Ishikawa (cell line): ENCODE results near the gene ASAP2.

Experiments
- CEBPB ChIP-seq: IDR thresholded peaks from 2 replicates; pipeline ENCODE4 v1.6.1; 2012
- CREB1 ChIP-seq: IDR thresholded peaks from 2 replicates; pipeline ENCODE4 v1.6.1; 2012; ENCODE audit warnings: low read depth
- EGR1 ChIP-seq: IDR thresholded peaks from 2 replicates; pipeline ENCODE4 v1.6.1; 2012
- EP300 ChIP-seq: IDR thresholded peaks from 2 replicates; pipeline ENCODE4 v1.6.1; 2012; ENCODE audit warnings: borderline replicate concordance
- FOXM1 ChIP-seq: IDR thresholded peaks from 2 replicates; pipeline ENCODE4 v1.6.1; 2012; ENCODE audit warnings: low read depth, borderline replicate concordance
- NFIC ChIP-seq: IDR thresholded peaks from 2 replicates; pipeline ENCODE4 v1.6.1; 2012
- RAD21 ChIP-seq: IDR thresholded peaks from 2 replicates; pipeline ENCODE4 v1.6.1; 2012; ENCODE audit warnings: low read depth
- TAF1 ChIP-seq: IDR thresholded peaks from 2 replicates; pipeline ENCODE4 v1.6.1; 2012; ENCODE audit warnings: low read depth, mild to moderate bottlenecking
- TCF12 ChIP-seq: IDR thresholded peaks from 2 replicates; pipeline ENCODE4 v1.6.1; 2012; ENCODE audit warnings: low read depth
- TEAD4 ChIP-seq: IDR thresholded peaks from 2 replicates; pipeline ENCODE4 v1.6.1; 2012
- YY1 ChIP-seq: IDR thresholded peaks from 2 replicates; pipeline ENCODE4 v1.6.1; 2012; ENCODE audit warnings: low read depth
- ZBTB7A ChIP-seq: IDR thresholded peaks from 2 replicates; pipeline ENCODE4 v1.6.1; 2012; ENCODE audit warnings: low read depth
- TF ChIP-seq, protein P1 (sequence below): IDR thresholded peaks from 2 replicates; pipeline ENCODE4 v1.6.1; 2012
- TF ChIP-seq, protein P2 (sequence below): IDR thresholded peaks from 2 replicates; pipeline ENCODE4 v1.6.1; 2012; ENCODE audit warnings: low read depth, mild to moderate bottlenecking
- TF ChIP-seq, protein P3 (sequence below): IDR thresholded peaks from 2 replicates; pipeline ENCODE4 v1.6.1; 2012

Gene ASAP2

DNA sequence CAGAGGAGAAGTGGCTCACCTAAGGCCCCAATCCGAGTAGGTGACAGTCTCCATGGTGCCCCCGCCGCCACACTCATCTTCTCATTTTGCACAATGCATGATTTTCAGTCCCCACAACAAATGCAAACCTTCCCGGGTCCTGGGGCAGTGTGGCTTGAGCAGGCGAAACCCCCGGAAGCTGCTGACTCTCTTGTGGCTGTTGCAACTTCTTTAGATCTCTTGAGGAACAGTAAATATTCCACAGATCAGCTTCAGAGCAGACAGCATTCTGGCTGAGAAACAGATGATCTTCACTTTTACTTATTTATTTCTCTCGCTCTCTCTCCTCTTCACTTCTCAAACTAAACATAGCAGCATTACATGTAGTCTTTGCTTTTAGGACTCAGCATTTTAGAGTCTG, 51.9 kb downstream of the ASAP2 start:
- TF ChIP-seq CREB1 (no peak), EGR1 (no peak), FOXM1 (no peak), TCF12 (no peak), EP300 (no peak)
- TF ChIP-seq, protein P1, sequence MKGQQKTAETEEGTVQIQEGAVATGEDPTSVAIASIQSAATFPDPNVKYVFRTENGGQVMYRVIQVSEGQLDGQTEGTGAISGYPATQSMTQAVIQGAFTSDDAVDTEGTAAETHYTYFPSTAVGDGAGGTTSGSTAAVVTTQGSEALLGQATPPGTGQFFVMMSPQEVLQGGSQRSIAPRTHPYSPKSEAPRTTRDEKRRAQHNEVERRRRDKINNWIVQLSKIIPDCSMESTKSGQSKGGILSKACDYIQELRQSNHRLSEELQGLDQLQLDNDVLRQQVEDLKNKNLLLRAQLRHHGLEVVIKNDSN = no peak
- TF ChIP-seq, protein P2, sequence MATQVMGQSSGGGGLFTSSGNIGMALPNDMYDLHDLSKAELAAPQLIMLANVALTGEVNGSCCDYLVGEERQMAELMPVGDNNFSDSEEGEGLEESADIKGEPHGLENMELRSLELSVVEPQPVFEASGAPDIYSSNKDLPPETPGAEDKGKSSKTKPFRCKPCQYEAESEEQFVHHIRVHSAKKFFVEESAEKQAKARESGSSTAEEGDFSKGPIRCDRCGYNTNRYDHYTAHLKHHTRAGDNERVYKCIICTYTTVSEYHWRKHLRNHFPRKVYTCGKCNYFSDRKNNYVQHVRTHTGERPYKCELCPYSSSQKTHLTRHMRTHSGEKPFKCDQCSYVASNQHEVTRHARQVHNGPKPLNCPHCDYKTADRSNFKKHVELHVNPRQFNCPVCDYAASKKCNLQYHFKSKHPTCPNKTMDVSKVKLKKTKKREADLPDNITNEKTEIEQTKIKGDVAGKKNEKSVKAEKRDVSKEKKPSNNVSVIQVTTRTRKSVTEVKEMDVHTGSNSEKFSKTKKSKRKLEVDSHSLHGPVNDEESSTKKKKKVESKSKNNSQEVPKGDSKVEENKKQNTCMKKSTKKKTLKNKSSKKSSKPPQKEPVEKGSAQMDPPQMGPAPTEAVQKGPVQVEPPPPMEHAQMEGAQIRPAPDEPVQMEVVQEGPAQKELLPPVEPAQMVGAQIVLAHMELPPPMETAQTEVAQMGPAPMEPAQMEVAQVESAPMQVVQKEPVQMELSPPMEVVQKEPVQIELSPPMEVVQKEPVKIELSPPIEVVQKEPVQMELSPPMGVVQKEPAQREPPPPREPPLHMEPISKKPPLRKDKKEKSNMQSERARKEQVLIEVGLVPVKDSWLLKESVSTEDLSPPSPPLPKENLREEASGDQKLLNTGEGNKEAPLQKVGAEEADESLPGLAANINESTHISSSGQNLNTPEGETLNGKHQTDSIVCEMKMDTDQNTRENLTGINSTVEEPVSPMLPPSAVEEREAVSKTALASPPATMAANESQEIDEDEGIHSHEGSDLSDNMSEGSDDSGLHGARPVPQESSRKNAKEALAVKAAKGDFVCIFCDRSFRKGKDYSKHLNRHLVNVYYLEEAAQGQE = no peak
- TF ChIP-seq, protein P3, sequence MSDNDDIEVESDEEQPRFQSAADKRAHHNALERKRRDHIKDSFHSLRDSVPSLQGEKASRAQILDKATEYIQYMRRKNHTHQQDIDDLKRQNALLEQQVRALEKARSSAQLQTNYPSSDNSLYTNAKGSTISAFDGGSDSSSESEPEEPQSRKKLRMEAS = no peak

DNA sequence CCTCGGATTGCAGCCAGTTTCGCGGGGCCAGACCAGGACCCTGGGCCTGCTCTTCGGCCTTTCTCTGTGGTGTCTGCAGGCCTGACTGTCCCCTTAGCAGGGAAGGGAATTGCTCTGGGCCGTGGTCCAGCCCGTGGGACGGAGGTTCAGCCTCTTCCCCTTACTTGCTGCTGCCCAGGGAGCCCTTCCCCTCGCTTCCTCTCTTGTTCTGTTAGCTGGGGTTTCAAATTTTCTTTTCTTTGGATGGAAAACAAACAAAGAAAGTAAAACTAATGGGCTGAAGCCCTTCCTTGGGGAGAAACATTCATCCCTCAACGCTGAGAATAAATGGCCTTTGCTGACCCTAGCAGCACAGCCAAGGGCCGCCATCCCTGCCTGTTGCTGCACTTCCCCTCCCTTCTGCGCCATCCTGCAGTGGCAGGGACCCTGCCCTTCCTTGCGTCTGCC, 52.4 kb downstream of the ASAP2 start:
- no peak for TF ChIP-seq EP300
- no peak for TF ChIP-seq CEBPB
- TF ChIP-seq TEAD4 = no peak
- no peak for TF ChIP-seq CREB1
- TF ChIP-seq, protein P2 = no peak
- TF ChIP-seq, protein P3 = no peak
- no peak for TF ChIP-seq TAF1
- TF ChIP-seq, protein P1 = no peak
- TF ChIP-seq NFIC = no peak
- no peak for TF ChIP-seq TCF12
- TF ChIP-seq YY1 = no peak
- no peak for TF ChIP-seq EGR1
- no peak for TF ChIP-seq ZBTB7A
- no peak for TF ChIP-seq RAD21
- no peak for TF ChIP-seq FOXM1

DNA sequence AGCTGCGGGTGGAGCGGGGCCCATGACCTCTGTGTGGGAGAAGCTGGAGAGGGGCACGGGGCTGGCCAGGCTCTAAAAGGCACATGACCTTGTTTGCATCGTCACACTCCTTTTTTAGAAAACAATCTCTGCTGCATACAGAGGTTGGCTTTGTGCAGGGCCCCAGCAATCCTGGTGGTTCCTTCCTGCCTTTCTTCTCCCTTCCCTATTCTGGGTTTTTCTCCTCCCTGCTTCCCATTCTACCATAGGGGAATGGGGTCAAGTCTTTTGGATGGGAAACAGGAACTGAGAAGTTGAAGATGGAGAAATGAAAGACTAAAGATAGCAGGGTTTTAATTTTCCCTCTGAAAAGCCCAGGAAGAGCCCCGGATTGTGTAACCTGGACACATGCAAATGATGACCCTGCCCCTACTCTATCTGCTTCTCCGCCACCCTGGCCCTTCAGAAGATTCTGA, 53.9 kb downstream of the ASAP2 start:
- no peak for TF ChIP-seq TEAD4
- TF ChIP-seq TAF1 = no peak
- TF ChIP-seq TCF12 = no peak

DNA sequence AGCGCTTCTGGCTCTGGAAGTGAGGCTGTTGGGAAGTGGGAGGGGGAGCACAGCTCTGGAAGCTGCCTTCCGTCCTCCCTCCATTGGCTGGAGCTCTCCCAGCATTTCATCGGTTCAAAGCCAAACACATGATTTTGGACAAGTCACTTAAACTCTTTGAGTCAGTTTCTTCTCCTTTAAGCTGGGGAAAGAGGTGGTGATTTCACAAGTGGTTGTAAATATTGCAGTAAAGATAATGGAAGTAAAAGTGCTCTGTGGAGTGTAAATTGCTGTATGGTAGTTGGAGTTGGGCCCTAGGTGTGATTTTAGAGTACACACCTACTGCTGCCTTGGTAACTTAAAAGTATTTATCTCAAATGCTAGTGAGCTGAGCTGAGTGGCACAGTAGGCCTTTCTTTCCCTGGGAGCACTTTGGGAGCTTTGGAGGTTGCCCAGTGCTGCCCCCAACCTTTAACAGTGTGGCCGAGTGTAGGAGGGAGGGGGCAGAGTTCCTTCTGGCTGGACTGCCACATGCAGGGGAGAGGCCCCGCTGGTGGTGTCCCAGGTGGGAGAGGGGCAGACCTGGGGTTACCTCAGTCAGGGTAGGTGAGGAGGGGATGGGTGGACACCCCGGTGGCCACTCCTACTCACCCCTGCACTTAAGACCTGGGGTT, 54.7 kb downstream of the ASAP2 start:
- TF ChIP-seq TEAD4 (no peak), CEBPB (no peak)
- TF ChIP-seq, protein P3 = no peak
- TF ChIP-seq, protein P1 = no peak

DNA sequence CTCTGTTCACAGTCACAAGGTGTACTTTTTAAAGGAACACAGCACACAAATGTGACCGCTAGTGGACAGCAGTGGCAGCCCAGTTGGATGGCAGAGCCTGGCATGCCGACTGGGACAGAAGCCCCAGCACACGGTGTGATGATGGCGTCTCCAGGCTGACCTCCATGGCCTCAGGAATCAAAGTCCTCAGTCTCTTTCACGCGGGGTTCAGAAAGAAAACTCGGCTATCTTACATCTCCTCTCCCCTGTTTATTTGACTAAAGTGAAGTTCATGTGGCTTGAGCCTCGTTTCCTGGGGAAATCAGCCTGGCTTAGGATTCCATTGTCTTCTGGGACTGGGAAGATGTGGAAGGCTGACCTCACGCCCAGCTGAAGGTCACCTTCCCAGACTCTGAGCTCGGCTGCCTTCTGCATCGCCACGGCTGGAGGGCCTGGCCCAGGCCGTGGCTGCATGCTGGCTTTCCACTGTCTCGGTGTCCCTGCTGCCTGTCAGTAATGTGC, 56.1 kb downstream of the ASAP2 start:
- TF ChIP-seq EP300 (no peak), ZBTB7A (no peak), TAF1 (no peak), EGR1 (no peak), TEAD4 (no peak), RAD21 (no peak), TCF12 (no peak), FOXM1 (no peak), NFIC (no peak), CEBPB (no peak), YY1 (no peak), CREB1 (no peak)
- TF ChIP-seq, protein P3 = no peak
- TF ChIP-seq, protein P2 = no peak
- TF ChIP-seq, protein P1 = no peak
